HG02798 (cell line): ENCODE measurements around the gene WWC2.

Source experiments
- ATAC-seq: cut with Tn5 transposase; IDR thresholded peaks from one replicate; pipeline ENCODE4 v1.9.1; 2021; ENCODE audit warnings: mild to moderate bottlenecking; ENCODE audit not compliant: unreplicated experiment, poor library complexity

Gene WWC2

DNA sequence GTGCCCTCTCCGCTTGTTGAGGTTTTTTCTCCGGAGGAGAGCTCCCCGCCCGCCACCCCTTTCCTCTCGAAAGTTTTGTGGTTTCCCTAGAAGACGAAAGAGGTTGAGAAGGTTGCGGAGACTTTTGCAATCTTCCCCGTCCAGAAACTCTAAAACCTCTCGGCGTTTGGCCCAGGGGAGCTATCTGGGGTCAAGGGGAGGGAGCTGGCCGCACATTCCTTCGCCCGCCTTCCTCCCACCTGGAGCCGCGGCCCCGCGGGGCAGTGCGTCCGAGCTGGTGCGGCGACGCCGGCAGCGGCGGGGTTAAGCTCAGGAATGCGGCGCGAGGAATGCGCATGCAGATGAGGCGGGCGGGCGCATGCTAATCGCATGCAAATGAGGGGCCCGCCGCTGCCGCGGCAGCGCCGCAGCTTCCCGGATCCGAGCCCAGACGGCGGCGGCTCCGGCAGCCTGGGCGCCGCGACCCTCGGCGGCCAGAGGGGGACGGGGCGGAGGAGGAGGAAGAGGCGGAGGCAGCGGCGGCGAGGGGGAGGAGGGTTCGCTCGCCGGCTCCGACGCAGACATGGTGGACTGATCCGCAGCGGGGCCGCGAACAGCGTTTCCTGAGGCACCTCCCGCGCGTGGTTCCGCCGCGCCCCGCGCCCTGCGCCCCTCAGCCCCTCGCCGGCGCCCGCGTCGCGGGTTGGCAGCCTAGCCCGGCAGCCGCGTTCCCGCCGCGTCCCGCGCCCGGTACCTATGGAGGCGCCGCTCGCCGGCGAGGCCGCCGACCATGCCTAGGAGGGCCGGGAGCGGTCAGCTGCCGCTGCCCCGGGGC lies at the start of gene WWC2:
Gene WWC2 (plus strand): TSS at position 535 of the 814 bp plus-strand sequence. CDS start 235 bp downstream, at position 770.
- ATAC-seq, result peak; percentile 62

GRCh38 chr4:183053681-183054080 lies 45.4 kb upstream of the WWC2 start:
- ATAC-seq, result no peak

GRCh38 chr4:183057255-183057654 lies 41.8 kb upstream of the WWC2 start:
- ATAC-seq, result no peak

- peak; percentile 42 for ATAC-seq
These were observed 39.3 kb upstream of the WWC2 start for GRCh38 chr4:183059797-183060196.

GRCh38 chr4:183068502-183068901 lies 30.6 kb upstream of the WWC2 start:
- no peak for ATAC-seq

- ATAC-seq, result no peak
These were observed 27.8 kb upstream of the WWC2 start for GRCh38 chr4:183071222-183071621.

DNA sequence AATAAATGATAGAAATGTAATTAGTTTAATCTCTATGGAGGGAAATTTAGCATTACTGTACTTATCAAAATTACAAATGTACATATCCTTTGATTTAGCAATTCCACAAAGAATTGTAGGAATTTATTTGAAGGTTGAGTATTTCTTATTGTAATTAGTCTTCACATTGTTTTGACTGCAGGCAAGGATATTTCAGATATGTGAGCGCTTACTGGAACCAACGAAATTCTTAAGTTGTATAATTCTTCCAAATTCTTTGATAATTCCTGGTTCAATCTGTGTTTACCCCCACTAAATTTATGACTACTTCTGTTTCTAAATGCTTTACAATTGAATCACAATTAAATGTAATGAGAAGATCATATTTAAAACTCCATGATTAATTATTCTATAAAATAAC lies 26.9 kb upstream of the WWC2 start:
- no peak for ATAC-seq

DNA sequence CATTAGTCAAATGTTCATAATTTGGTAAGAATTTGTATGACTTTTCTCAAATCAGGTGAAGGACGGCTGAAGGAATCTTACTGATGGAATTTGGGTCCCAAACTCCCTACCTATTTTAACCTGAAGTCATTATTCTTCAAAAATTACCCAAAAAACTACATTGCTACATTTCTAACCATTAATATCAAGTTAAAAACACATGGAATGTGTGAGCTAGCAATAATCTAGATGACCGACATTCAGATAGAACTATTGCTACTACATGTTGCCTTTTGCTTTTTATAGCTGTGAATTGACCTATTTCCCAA lies 25.3 kb upstream of the WWC2 start:
- no peak for ATAC-seq

DNA sequence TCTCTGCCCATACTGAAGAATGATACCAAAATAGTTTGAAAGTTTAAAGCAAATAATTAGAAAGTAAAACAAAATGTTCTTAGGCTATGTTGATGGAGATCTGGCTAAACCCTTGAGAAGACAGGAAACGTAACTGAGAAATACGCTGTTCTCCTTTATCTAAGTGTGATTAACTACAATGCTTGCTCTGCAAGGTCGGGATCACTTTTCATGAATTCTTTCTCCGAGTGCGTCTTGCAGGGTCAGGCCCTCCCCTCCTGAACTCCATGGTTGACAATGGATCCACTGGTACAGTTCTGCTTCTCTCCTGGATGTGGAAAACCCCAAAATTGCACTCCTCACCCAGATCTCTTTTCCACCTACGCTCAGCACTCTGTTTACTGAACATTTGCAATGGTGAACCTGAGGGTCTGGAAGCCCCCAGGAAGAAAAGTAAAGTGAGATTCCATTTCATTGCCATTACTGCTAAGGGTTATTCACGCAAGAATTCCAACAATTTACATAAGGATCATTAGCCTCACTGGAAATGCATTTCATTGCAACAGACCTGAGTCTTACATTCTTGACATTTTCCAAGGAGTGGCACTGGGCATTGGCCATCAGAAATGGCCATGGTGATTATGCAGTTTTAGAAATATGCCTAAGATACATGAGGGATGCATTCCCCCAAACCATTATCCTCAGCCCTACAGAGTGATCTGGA lies 24.6 kb upstream of the WWC2 start:
- no peak for ATAC-seq

GRCh38 chr4:183078634-183079033 lies 20.4 kb upstream of the WWC2 start:
- ATAC-seq, result no peak

GRCh38 chr4:183080372-183081115 lies 18.5 kb upstream of the WWC2 start:
- no peak for ATAC-seq

GRCh38 chr4:183081116-183081469 lies 18.0 kb upstream of the WWC2 start:
- no peak for ATAC-seq

DNA sequence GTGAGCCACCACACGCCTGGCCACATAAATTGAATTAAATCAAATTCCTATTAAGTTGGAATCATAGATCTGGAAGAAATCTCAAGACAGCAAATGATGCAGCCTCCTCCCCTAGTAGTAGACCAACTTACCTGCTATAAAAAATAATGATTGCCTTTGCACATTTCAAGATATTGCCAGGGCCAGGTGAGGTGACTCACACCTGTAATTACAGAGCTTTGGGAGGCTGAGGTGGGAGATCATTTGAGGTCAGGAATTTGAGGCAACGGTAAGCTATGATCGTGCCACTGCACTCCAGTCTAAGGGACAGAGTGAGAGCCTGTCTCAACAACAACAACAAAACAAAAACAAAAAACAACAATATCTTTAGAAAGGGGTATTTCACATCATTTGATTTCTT lies 17.0 kb upstream of the WWC2 start:
- no peak for ATAC-seq

DNA sequence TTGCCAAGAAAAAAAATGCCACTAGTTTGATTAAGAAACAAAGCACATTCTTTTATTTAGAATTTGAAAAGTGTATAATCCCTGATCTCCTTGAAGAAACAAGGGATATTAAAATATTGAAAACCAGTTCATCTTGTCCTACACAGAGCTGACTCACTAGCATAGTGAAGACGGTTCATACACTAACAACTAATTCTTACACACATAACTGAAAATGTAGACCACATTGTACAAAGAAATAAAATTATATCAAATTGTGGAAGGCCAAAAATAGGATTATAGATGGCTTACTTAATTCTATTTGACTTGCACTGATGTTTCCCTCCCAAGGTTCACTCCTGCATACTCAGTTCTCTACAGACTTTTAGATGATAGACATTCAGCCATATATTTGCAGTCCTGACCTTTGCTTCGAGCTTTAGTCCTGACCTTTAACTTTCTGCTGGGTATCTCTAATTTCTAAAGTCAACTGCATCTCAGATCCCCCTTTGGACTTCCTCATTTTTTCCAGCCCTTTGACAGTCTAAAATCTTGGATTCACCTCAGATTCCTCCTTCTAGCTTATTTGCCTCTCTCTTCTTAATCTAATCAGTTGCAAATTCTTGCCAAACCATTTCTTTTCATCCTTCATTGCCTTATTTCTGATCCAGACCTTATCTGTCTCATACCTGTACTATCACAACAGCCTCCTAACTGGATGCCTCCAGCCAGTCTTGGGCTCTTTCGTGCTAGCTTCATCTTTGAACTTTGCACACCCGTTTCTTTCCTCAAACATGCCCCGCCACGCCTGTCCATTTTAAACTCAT lies 4.5 kb upstream of the WWC2 start:
- ATAC-seq, result no peak

DNA sequence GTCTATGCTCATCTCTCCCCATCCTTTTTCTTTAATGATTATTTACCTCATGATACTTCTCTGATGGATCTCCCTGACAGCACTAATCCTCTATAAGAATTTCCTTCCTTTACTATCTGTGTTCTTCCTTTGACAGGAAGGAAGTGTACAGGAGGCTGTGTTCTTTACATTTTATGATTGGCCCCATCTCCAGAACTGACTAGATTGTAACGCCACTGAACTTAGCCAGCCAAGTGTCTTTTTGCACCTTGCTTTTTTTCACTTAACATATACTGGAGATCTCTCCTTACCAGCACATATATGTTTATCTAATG lies 3.9 kb upstream of the WWC2 start:
- ATAC-seq, result no peak

- ATAC-seq, result no peak
These were observed 2.6 kb upstream of the WWC2 start for GRCh38 chr4:183096276-183096965.

- no peak for ATAC-seq
These were observed 1.6 kb upstream of the WWC2 start for GRCh38 chr4:183097231-183098018.

GRCh38 chr4:183098019-183098722 lies 886 bp upstream of the WWC2 start:
- ATAC-seq, result peak; percentile 18
